Measurements from ENCODE around the gene SH3PXD2A. TPM values are rescaled to one million over a fixed set of nuclear protein-coding genes. Genes with fewer than 3 reads are reported as not detected.

The SH3PXD2A gene
- total RNA-seq, 1 experiment from 2014 or later, result 54.9 TPM

DNA sequence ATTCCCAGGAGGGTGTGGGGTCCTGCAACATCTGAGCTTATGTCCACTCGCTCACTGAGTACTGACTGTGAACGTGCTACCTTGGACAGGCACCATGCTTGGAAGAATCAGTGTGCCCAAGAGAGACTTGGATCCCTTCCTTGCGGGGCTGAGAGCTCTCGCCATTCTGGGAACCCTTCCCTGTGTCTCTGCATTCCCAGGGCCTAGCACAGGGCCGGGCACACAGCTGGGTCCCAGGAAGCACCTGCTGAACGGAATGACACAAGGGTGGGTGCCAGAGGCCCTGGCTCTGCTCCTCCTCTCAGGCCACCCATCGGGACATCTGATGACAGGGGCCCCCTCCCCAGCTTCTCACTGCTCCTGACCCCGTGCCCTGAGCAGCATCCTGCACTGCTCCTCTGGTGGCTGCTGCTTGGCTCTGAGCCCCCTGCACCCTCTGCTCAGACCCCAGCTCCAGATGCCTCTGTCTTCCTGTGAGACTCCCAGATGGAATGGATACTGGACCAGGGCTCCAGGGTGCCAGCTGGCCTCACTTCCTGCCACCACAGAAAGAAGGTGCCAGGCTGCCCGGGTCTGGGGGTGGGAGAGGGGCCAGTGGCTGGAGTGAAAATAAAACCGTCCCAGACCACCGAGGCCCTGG is 232.3 kb downstream of the SH3PXD2A start:
- H3K4me1 ChIP-seq (ENCODE audit: insufficient read depth, low read length, poor library complexity, severe bottlenecking), result no peaks in the 10 kb centered on the region
- H3K36me3 ChIP-seq (ENCODE audit: insufficient read depth, low read length, poor library complexity, severe bottlenecking), result peaks cover 10% of the 10 kb centered on the region
- CTCF ChIA-PET, result interaction anchor here (0.7 kb wide), 1 partner anchor 114 kb away, joined by 5 read pairs; no protein-coding TSS in a partner anchor
- no TSS peak for BruUV-seq (replicated peaks)
- no peaks in the 10 kb centered on the region for H3K9me3 ChIP-seq (ENCODE audit: low read depth, low read length, poor library complexity, severe bottlenecking)
- intact Hi-C loops (cut with micrococcal nuclease; ENCODE audit: unreplicated experiment), result no loop called here
- no peaks in the 10 kb centered on the region for H3K27me3 ChIP-seq (replicated peaks; ENCODE audit: insufficient read depth, low read depth, low read length, poor library complexity)
- H3K4me3 ChIP-seq (ENCODE audit: low read depth, low read length, poor library complexity, severe bottlenecking), result no peak overlapping the region
- DNase-seq (ENCODE audit: low spot score), result no peak
- POLR2A ChIA-PET (ENCODE audit: low non-redundant PET), result no interaction called here
- H3K27ac ChIP-seq (ENCODE audit: low read depth, low read length, poor library complexity, severe bottlenecking), result no peak overlapping the region
- no peak for TF ChIP-seq EZH2 (IDR thresholded peaks at IDR 0.05; ENCODE audit: borderline replicate concordance, low read depth, low read length, poor library complexity, severe bottlenecking)
- TF ChIP-seq, protein P1, sequence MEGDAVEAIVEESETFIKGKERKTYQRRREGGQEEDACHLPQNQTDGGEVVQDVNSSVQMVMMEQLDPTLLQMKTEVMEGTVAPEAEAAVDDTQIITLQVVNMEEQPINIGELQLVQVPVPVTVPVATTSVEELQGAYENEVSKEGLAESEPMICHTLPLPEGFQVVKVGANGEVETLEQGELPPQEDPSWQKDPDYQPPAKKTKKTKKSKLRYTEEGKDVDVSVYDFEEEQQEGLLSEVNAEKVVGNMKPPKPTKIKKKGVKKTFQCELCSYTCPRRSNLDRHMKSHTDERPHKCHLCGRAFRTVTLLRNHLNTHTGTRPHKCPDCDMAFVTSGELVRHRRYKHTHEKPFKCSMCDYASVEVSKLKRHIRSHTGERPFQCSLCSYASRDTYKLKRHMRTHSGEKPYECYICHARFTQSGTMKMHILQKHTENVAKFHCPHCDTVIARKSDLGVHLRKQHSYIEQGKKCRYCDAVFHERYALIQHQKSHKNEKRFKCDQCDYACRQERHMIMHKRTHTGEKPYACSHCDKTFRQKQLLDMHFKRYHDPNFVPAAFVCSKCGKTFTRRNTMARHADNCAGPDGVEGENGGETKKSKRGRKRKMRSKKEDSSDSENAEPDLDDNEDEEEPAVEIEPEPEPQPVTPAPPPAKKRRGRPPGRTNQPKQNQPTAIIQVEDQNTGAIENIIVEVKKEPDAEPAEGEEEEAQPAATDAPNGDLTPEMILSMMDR (conservative IDR thresholded peaks at IDR 0.05; ENCODE audit: low read depth, low read length), result no peak

DNA sequence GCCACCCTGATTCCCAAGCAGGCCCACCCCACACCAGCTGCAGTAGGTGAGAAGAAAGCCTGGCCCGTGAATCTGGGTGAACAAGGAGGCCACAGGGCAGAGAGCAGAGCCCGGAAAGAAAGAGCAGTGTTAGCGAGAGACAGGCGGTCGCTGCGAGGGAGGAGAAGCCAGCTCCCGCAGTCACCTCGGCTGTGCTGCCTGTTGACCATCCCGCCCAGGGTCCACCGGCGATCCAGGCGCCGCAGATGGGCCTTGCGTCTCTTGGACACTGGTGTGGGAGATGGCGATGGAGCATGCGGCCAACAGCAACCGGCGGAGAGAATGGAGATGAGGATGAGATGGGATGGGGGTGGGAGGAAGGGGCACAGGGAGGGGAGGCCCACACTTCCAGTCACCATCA is 233.1 kb downstream of the SH3PXD2A start:
- intact Hi-C loops (cut with micrococcal nuclease; ENCODE audit: unreplicated experiment), result no loop called here
- no TSS peak for BruUV-seq (replicated peaks)
- no peak overlapping the region for H3K27ac ChIP-seq (ENCODE audit: low read depth, low read length, poor library complexity, severe bottlenecking)
- no peaks in the 10 kb centered on the region for H3K27me3 ChIP-seq (replicated peaks; ENCODE audit: insufficient read depth, low read depth, low read length, poor library complexity)
- no peak overlapping the region for H3K4me3 ChIP-seq (ENCODE audit: low read depth, low read length, poor library complexity, severe bottlenecking)
- H3K4me1 ChIP-seq (ENCODE audit: insufficient read depth, low read length, poor library complexity, severe bottlenecking), result no peaks in the 10 kb centered on the region
- POLR2A ChIA-PET (ENCODE audit: low non-redundant PET), result no interaction called here
- no peak for DNase-seq (ENCODE audit: low spot score)
- CTCF ChIA-PET, result no interaction called here
- peaks cover 11% of the 10 kb centered on the region for H3K36me3 ChIP-seq (ENCODE audit: insufficient read depth, low read length, poor library complexity, severe bottlenecking)
- TF ChIP-seq, protein P1 (conservative IDR thresholded peaks at IDR 0.05; ENCODE audit: low read depth, low read length), result no peak
- TF ChIP-seq EZH2 (IDR thresholded peaks at IDR 0.05; ENCODE audit: borderline replicate concordance, low read depth, low read length, poor library complexity, severe bottlenecking), result no peak
- H3K9me3 ChIP-seq (ENCODE audit: low read depth, low read length, poor library complexity, severe bottlenecking), result no peaks in the 10 kb centered on the region

DNA sequence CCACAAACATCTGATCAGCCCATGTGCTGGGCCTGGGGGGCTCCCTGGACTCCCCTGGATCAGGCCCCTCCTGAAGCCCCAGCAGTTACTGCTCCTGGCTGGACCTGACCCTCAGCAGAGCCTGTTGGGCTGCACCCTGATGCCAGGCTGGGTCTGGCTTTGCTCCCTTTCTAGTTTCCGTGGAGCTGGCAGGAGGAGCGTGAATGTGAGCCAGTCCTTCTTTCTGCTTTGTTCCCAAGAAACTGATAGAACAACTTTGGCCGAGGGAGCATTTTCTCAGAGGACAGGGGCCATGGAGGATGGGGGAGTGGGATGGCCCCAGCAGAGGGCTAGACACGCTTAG is 233.6 kb downstream of the SH3PXD2A start:
- POLR2A ChIA-PET (ENCODE audit: low non-redundant PET), result no interaction called here
- TF ChIP-seq, protein P1 (conservative IDR thresholded peaks at IDR 0.05; ENCODE audit: low read depth, low read length), result no peak
- no peak for TF ChIP-seq EZH2 (IDR thresholded peaks at IDR 0.05; ENCODE audit: borderline replicate concordance, low read depth, low read length, poor library complexity, severe bottlenecking)
- BruUV-seq (replicated peaks), result no TSS peak
- H3K36me3 ChIP-seq (ENCODE audit: insufficient read depth, low read length, poor library complexity, severe bottlenecking), result peaks cover 15% of the 10 kb centered on the region
- H3K4me3 ChIP-seq (ENCODE audit: low read depth, low read length, poor library complexity, severe bottlenecking), result no peak overlapping the region
- no peak for DNase-seq (ENCODE audit: low spot score)
- H3K4me1 ChIP-seq (ENCODE audit: insufficient read depth, low read length, poor library complexity, severe bottlenecking), result no peaks in the 10 kb centered on the region
- intact Hi-C loops (cut with micrococcal nuclease; ENCODE audit: unreplicated experiment), result no loop called here
- no peaks in the 10 kb centered on the region for H3K9me3 ChIP-seq (ENCODE audit: low read depth, low read length, poor library complexity, severe bottlenecking)
- H3K27me3 ChIP-seq (replicated peaks; ENCODE audit: insufficient read depth, low read depth, low read length, poor library complexity), result no peaks in the 10 kb centered on the region
- no peak overlapping the region for H3K27ac ChIP-seq (ENCODE audit: low read depth, low read length, poor library complexity, severe bottlenecking)
- CTCF ChIA-PET, result no interaction called here
